ENCODE measurements around the gene QSOX2. TPM values are rescaled to one million over a fixed set of nuclear protein-coding genes. Genes with fewer than 3 reads are reported as not detected.

The QSOX2 gene
- total and polyA plus RNA-seq, 4 donors: 0.79 to 12.7 (median 4.3) TPM

DNA sequence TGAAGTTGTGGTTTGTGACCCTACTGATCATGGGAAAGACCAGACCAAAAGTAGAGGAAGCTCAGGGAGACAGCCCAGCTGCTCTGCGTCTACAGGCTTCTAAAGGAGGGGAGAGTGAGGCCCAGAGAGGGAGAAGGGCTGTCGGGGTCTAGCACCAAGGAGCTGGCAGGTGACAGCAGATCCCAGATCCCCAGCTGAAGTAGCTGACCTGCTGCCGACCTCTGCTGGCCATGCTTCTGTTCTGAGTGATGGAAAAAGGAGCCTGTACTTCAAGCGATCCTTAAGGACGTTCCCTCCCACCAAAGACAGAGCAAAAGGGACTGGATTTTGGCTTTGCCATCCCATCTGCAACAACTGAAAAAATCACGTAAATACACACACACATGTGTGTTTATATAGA, 22.7 kb upstream of the QSOX2 start:
- DNase-seq (ENCODE audit: low spot score): no peak
- H3K4me3 ChIP-seq (ENCODE audit: low read depth in 1 of 3, low read length in 3 of 3): no peak overlapping the region
- WGBS: 56% methylated on average over 6 of the region's 6 CpGs

More for the DNA sequence above, 22.7 kb upstream of the QSOX2 start:
- H3K27me3 ChIP-seq (ENCODE audit: control insufficient read depth in 4 of 4, insufficient read depth in 4 of 4, low read length in 3 of 4): no peaks in the 10 kb centered on the region
- TF ChIP-seq HNF4G (IDR thresholded peaks at IDR 0.05): no peak
- TF ChIP-seq, protein P1, sequence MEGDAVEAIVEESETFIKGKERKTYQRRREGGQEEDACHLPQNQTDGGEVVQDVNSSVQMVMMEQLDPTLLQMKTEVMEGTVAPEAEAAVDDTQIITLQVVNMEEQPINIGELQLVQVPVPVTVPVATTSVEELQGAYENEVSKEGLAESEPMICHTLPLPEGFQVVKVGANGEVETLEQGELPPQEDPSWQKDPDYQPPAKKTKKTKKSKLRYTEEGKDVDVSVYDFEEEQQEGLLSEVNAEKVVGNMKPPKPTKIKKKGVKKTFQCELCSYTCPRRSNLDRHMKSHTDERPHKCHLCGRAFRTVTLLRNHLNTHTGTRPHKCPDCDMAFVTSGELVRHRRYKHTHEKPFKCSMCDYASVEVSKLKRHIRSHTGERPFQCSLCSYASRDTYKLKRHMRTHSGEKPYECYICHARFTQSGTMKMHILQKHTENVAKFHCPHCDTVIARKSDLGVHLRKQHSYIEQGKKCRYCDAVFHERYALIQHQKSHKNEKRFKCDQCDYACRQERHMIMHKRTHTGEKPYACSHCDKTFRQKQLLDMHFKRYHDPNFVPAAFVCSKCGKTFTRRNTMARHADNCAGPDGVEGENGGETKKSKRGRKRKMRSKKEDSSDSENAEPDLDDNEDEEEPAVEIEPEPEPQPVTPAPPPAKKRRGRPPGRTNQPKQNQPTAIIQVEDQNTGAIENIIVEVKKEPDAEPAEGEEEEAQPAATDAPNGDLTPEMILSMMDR (IDR thresholded peaks at IDR 0.05; ENCODE audit: low read depth, low read length, missing input control): no peak
- no peak for TF ChIP-seq YY1 (IDR thresholded peaks at IDR 0.05)
- TF ChIP-seq SP1 (IDR thresholded peaks at IDR 0.05): no peak
- no peak for TF ChIP-seq MAX (IDR thresholded peaks at IDR 0.05)
- TF ChIP-seq RXRA (IDR thresholded peaks at IDR 0.05): no peak
- TF ChIP-seq, protein P2, sequence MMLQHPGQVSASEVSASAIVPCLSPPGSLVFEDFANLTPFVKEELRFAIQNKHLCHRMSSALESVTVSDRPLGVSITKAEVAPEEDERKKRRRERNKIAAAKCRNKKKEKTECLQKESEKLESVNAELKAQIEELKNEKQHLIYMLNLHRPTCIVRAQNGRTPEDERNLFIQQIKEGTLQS (IDR thresholded peaks at IDR 0.05): no peak
- TF ChIP-seq, protein P3, sequence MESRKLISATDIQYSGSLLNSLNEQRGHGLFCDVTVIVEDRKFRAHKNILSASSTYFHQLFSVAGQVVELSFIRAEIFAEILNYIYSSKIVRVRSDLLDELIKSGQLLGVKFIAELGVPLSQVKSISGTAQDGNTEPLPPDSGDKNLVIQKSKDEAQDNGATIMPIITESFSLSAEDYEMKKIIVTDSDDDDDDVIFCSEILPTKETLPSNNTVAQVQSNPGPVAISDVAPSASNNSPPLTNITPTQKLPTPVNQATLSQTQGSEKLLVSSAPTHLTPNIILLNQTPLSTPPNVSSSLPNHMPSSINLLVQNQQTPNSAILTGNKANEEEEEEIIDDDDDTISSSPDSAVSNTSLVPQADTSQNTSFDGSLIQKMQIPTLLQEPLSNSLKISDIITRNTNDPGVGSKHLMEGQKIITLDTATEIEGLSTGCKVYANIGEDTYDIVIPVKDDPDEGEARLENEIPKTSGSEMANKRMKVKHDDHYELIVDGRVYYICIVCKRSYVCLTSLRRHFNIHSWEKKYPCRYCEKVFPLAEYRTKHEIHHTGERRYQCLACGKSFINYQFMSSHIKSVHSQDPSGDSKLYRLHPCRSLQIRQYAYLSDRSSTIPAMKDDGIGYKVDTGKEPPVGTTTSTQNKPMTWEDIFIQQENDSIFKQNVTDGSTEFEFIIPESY (IDR thresholded peaks at IDR 0.05): no peak
- TF ChIP-seq FOXA2 (IDR thresholded peaks at IDR 0.05): no peak
- no peak for TF ChIP-seq JUND (IDR thresholded peaks at IDR 0.05)
- no peak for TF ChIP-seq NR2F2 (IDR thresholded peaks at IDR 0.05)
- no peak for TF ChIP-seq EGR1 (IDR thresholded peaks at IDR 0.05; ENCODE audit: low read depth in 2 of 2)
- TF ChIP-seq RAD21 (IDR thresholded peaks at IDR 0.05): no peak
- TF ChIP-seq, protein P4, sequence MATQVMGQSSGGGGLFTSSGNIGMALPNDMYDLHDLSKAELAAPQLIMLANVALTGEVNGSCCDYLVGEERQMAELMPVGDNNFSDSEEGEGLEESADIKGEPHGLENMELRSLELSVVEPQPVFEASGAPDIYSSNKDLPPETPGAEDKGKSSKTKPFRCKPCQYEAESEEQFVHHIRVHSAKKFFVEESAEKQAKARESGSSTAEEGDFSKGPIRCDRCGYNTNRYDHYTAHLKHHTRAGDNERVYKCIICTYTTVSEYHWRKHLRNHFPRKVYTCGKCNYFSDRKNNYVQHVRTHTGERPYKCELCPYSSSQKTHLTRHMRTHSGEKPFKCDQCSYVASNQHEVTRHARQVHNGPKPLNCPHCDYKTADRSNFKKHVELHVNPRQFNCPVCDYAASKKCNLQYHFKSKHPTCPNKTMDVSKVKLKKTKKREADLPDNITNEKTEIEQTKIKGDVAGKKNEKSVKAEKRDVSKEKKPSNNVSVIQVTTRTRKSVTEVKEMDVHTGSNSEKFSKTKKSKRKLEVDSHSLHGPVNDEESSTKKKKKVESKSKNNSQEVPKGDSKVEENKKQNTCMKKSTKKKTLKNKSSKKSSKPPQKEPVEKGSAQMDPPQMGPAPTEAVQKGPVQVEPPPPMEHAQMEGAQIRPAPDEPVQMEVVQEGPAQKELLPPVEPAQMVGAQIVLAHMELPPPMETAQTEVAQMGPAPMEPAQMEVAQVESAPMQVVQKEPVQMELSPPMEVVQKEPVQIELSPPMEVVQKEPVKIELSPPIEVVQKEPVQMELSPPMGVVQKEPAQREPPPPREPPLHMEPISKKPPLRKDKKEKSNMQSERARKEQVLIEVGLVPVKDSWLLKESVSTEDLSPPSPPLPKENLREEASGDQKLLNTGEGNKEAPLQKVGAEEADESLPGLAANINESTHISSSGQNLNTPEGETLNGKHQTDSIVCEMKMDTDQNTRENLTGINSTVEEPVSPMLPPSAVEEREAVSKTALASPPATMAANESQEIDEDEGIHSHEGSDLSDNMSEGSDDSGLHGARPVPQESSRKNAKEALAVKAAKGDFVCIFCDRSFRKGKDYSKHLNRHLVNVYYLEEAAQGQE (IDR thresholded peaks at IDR 0.05): no peak
- TF ChIP-seq TAF1 (conservative IDR thresholded peaks at IDR 0.05): no peak
- no peak for TF ChIP-seq FOXA1 (IDR thresholded peaks at IDR 0.05)
- no peak for TF ChIP-seq GABPA (IDR thresholded peaks at IDR 0.05 in 1 of 2, conservative IDR thresholded peaks at IDR 0.05 in 1 of 2)
- no peak overlapping the region for H3K9ac ChIP-seq (ENCODE audit: low read depth in 1 of 2, low read length in 2 of 2)
- H3K4me1 ChIP-seq (ENCODE audit: control insufficient read depth in 4 of 4, insufficient read depth in 4 of 4, low read length in 3 of 4): peaks cover 0 to 5% (median 2%) of the 10 kb centered on the region in 4 donors
- H3K36me3 ChIP-seq (ENCODE audit: control insufficient read depth in 4 of 4, insufficient read depth in 3 of 4, low read depth in 1 of 4, low read length in 3 of 4): no peaks in the 10 kb centered on the region
- H3K27ac ChIP-seq (ENCODE audit: low read depth in 1 of 2, low read length in 2 of 2): no peak overlapping the region
- H3K9me3 ChIP-seq (ENCODE audit: control insufficient read depth in 4 of 4, low read length in 3 of 4): no peaks in the 10 kb centered on the region

Measured in liver (tissue), 9 donors.